GM12878 (cell line): ENCODE results near the gene RNFT2.

Source experiments
- ATF7 ChIP-seq: fragments of 450-650 bp; IDR thresholded peaks from 2 replicates; pipeline ENCODE4 v1.6.1; 2016; ENCODE audit warnings: low read depth, mild to moderate bottlenecking
- CEBPB ChIP-seq, 2 experiments: fragments of 150-350 bp in 1 of 2; IDR thresholded peaks; 2 replicates each; pipeline ENCODE4 v1.6.1; 2012 to 2014; ENCODE audit warnings: low read depth in 2 of 2, low read length in 2 of 2, borderline replicate concordance in 1 of 2, inconsistent platforms in 1 of 2
- POLR2AphosphoS5 ChIP-seq: IDR thresholded peaks from 2 replicates; pipeline ENCODE4 v1.6.1; 2011; ENCODE audit warnings: mild to moderate bottlenecking, low read length, inconsistent platforms
- TBL1XR1 ChIP-seq: IDR thresholded peaks from 2 replicates; pipeline ENCODE4 v1.6.1; 2012; ENCODE audit warnings: low read depth, low read length, improper control_type of control experiment
- TF ChIP-seq, protein P1 (sequence below), 3 experiments: IDR thresholded peaks in 2 of 3; conservative IDR thresholded peaks in 1 of 3; 2 replicates each; pipeline ENCODE4 v1.5.1; 2011; ENCODE audit warnings: low read depth in 3 of 3, low read length in 3 of 3, mild to moderate bottlenecking in 3 of 3, control low read depth in 2 of 3, moderate library complexity in 2 of 3, inconsistent platforms in 1 of 3, mixed read lengths in 1 of 3; ENCODE audit not compliant: control insufficient read depth in 2 of 3, insufficient read depth in 1 of 3; ENCODE audit errors: extremely low read depth in 1 of 3
- TF ChIP-seq, protein P2 (sequence below): fragments of 450-650 bp; IDR thresholded peaks from 2 replicates; pipeline ENCODE4 v1.6.1; 2016; ENCODE audit warnings: mild to moderate bottlenecking
- TF ChIP-seq, protein P3 (sequence below): IDR thresholded peaks from 2 replicates; pipeline ENCODE4 v1.6.1; 2012; ENCODE audit warnings: mild to moderate bottlenecking, low read depth, low read length
- TF ChIP-seq, protein P4 (sequence below): fragments of 450-650 bp; IDR thresholded peaks from 2 replicates; pipeline ENCODE4 v1.6.1; 2017; ENCODE audit warnings: mild to moderate bottlenecking, moderate library complexity

DNA sequence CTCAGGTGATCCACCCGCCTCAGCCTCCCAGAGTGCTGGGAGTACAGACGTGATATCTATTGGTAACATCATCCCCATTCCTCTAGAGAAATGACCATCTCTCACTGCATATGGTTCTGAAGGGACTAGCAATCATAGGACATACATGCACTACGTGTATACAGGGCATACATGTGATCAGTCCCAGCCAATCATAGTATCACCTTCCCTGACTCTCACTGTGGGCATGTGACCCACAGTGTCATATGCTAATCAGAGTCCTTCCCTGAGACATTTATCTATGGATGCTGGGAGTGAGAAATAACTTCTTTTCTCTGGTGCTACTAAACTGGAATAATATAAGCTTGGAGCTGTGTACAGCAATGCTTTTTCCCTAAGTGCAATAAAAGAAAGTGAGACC is 160.6 kb downstream of the RNFT2 start:
- TF ChIP-seq, protein P1, sequence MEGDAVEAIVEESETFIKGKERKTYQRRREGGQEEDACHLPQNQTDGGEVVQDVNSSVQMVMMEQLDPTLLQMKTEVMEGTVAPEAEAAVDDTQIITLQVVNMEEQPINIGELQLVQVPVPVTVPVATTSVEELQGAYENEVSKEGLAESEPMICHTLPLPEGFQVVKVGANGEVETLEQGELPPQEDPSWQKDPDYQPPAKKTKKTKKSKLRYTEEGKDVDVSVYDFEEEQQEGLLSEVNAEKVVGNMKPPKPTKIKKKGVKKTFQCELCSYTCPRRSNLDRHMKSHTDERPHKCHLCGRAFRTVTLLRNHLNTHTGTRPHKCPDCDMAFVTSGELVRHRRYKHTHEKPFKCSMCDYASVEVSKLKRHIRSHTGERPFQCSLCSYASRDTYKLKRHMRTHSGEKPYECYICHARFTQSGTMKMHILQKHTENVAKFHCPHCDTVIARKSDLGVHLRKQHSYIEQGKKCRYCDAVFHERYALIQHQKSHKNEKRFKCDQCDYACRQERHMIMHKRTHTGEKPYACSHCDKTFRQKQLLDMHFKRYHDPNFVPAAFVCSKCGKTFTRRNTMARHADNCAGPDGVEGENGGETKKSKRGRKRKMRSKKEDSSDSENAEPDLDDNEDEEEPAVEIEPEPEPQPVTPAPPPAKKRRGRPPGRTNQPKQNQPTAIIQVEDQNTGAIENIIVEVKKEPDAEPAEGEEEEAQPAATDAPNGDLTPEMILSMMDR (IDR thresholded peaks at IDR 0.05 in 2 of 3, conservative IDR thresholded peaks at IDR 0.05 in 1 of 3; ENCODE audit: control insufficient read depth in 2 of 3, extremely low read depth in 1 of 3, insufficient read depth in 1 of 3, low read depth in 3 of 3, low read length in 3 of 3) = no peak
- TF ChIP-seq TBL1XR1 (no peak), ATF7 (no peak), POLR2AphosphoS5 (no peak), CEBPB (IDR thresholded peaks at IDR 0.05; ENCODE audit: borderline replicate concordance in 1 of 2, low read depth in 2 of 2, low read length in 2 of 2) (no peak)
- TF ChIP-seq, protein P2, sequence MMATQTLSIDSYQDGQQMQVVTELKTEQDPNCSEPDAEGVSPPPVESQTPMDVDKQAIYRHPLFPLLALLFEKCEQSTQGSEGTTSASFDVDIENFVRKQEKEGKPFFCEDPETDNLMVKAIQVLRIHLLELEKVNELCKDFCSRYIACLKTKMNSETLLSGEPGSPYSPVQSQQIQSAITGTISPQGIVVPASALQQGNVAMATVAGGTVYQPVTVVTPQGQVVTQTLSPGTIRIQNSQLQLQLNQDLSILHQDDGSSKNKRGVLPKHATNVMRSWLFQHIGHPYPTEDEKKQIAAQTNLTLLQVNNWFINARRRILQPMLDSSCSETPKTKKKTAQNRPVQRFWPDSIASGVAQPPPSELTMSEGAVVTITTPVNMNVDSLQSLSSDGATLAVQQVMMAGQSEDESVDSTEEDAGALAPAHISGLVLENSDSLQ = no peak
- TF ChIP-seq, protein P3, sequence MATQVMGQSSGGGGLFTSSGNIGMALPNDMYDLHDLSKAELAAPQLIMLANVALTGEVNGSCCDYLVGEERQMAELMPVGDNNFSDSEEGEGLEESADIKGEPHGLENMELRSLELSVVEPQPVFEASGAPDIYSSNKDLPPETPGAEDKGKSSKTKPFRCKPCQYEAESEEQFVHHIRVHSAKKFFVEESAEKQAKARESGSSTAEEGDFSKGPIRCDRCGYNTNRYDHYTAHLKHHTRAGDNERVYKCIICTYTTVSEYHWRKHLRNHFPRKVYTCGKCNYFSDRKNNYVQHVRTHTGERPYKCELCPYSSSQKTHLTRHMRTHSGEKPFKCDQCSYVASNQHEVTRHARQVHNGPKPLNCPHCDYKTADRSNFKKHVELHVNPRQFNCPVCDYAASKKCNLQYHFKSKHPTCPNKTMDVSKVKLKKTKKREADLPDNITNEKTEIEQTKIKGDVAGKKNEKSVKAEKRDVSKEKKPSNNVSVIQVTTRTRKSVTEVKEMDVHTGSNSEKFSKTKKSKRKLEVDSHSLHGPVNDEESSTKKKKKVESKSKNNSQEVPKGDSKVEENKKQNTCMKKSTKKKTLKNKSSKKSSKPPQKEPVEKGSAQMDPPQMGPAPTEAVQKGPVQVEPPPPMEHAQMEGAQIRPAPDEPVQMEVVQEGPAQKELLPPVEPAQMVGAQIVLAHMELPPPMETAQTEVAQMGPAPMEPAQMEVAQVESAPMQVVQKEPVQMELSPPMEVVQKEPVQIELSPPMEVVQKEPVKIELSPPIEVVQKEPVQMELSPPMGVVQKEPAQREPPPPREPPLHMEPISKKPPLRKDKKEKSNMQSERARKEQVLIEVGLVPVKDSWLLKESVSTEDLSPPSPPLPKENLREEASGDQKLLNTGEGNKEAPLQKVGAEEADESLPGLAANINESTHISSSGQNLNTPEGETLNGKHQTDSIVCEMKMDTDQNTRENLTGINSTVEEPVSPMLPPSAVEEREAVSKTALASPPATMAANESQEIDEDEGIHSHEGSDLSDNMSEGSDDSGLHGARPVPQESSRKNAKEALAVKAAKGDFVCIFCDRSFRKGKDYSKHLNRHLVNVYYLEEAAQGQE = no peak
- TF ChIP-seq, protein P4, sequence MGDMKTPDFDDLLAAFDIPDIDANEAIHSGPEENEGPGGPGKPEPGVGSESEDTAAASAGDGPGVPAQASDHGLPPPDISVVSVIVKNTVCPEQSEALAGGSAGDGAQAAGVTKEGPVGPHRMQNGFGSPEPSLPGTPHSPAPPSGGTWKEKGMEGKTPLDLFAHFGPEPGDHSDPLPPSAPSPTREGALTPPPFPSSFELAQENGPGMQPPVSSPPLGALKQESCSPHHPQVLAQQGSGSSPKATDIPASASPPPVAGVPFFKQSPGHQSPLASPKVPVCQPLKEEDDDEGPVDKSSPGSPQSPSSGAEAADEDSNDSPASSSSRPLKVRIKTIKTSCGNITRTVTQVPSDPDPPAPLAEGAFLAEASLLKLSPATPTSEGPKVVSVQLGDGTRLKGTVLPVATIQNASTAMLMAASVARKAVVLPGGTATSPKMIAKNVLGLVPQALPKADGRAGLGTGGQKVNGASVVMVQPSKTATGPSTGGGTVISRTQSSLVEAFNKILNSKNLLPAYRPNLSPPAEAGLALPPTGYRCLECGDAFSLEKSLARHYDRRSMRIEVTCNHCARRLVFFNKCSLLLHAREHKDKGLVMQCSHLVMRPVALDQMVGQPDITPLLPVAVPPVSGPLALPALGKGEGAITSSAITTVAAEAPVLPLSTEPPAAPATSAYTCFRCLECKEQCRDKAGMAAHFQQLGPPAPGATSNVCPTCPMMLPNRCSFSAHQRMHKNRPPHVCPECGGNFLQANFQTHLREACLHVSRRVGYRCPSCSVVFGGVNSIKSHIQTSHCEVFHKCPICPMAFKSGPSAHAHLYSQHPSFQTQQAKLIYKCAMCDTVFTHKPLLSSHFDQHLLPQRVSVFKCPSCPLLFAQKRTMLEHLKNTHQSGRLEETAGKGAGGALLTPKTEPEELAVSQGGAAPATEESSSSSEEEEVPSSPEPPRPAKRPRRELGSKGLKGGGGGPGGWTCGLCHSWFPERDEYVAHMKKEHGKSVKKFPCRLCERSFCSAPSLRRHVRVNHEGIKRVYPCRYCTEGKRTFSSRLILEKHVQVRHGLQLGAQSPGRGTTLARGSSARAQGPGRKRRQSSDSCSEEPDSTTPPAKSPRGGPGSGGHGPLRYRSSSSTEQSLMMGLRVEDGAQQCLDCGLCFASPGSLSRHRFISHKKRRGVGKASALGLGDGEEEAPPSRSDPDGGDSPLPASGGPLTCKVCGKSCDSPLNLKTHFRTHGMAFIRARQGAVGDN = no peak
